NT2/D1 (cell line): ENCODE measurements around the gene SLC49A3.

Experiments used
- DNase-seq: peaks from one replicate; pipeline ENCODE4 v3.0.0-alpha.2; 2011; ENCODE audit warnings: low read depth, low spot score
- H3K27me3 ChIP-seq: 2 replicates; pipeline ENCODE4 v1.6.0; 2011; ENCODE audit warnings: mild to moderate bottlenecking; ENCODE audit not compliant: insufficient read length, insufficient read depth
- H3K36me3 ChIP-seq: 2 replicates; pipeline ENCODE4 v1.6.1; 2011; ENCODE audit warnings: mild to moderate bottlenecking, low read length, mixed read lengths; ENCODE audit not compliant: insufficient read depth, insufficient read length
- H3K4me1 ChIP-seq: 2 replicates; pipeline ENCODE4 v1.5.1; 2011; ENCODE audit not compliant: insufficient read depth, insufficient read length
- H3K4me3 ChIP-seq: 2 replicates; pipeline ENCODE4 v1.5.1; 2011; ENCODE audit warnings: low read depth; ENCODE audit not compliant: insufficient read length
- H3K9ac ChIP-seq: 2 replicates; pipeline ENCODE4 v1.6.0; 2011; ENCODE audit warnings: low read depth; ENCODE audit not compliant: insufficient read length
- H3K9me3 ChIP-seq: 2 replicates; pipeline ENCODE4 v1.5.1; 2011; ENCODE audit warnings: mild to moderate bottlenecking, low read length; ENCODE audit not compliant: insufficient read depth
- SUZ12 ChIP-seq: IDR thresholded peaks from 2 replicates; pipeline ENCODE4 v1.6.1; 2011; ENCODE audit not compliant: insufficient read length, insufficient read depth; ENCODE audit errors: extremely low read depth
- YY1 ChIP-seq: IDR thresholded peaks from 2 replicates; pipeline ENCODE4 v1.6.1; 2011; ENCODE audit not compliant: insufficient read length, insufficient read depth
- ZNF274 ChIP-seq: IDR thresholded peaks from 2 replicates; pipeline ENCODE4 v1.6.1; 2011; ENCODE audit warnings: mild to moderate bottlenecking, low read depth, low read length

Gene SLC49A3

DNA sequence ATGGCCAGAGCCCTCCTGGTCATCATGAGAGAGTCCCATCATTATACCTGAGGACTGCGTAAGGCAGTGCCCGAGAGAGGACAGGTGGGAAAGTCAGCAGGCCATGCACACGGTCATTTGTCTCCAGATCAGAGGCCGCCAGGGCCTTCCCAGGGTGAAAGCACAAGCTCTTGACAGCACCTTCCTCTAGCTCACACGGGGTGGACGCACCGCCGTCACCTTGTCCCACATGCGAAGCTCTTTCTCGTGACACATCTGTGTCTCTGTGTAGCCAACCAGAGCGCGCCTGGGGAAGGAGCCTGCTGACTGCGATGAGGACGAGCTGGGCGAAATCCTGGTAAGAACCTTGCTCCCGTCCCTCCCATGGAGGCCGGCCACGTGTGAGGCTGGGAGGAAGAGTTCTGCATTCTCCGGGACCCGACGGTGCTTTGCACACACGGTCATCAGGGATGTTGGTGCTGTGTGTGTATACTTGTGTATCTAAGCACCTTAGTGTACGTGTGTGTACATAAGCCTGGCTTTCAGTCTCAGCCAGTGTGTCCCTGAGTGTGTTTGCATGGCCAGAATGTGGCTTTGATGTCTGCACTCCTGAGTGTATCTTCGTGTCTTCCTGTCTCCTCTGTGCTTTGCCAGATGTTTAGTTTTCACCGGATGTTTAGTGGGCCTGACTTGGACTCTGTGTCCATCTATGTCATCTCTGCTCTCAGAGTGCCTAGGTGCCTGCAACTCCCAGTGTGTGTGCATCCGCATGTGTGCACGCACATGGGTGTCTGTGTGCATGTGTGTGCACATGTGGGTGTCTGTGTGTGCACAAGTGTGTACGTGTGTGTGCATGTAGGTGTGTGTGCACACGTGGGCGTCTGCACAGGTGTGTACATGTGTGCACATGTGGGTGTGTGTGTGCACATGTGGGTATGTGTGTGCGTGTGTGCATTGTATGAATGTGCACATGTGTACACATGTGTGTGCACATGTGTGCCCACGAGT lies 30.0 kb downstream of the SLC49A3 start:
- peaks cover 33% of the 10 kb centered on the region for H3K36me3 ChIP-seq
- H3K27me3 ChIP-seq, result no peaks in the 10 kb centered on the region
- no peak for TF ChIP-seq ZNF274
- TF ChIP-seq SUZ12, result no peak
- no peak for TF ChIP-seq YY1
- no peak overlapping the region for H3K4me3 ChIP-seq
- no peaks in the 10 kb centered on the region for H3K9me3 ChIP-seq
- no peak for DNase-seq
- H3K9ac ChIP-seq, result no peak overlapping the region
- H3K4me1 ChIP-seq, result peaks cover 20% of the 10 kb centered on the region

DNA sequence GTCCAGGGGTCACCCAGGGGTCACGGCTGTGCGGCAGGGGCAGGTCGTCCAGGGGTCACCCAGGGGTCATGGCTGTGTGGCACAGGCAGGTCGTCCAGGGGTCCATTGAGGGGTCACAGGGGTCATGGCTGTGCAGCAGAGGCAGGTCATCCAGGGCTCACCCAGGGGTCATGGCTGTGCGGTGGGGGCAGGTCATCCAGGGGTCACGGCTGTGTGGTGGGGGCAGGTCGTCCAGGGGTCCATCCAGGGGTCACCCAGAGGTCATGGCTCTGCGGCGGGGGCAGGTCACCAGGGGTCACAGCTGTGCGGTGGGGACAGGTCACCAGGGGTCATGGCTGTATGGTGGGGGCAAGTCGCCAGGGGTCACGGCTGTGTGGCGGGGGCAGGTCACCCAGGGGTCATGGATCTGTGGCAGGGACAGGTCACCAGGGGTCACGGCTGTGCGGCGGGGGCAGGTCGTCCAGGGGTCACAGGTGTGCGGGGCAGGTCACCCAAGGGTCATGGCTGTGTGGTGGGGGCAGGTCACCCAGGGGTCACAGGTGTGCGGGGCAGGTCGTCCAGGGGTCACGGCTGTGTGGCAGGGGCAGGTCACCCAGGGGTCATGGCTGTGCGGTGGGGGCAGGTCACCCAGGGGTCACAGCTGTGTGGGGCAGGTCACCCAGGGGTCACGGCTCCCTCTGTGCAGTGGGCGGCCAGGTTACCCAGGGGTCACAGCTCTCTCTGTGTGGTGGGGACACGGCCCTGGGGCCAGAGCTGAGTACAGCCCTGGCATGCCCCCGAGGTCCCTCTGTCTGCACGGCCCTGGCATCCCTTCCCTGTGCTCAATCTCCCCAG lies 30.9 kb downstream of the SLC49A3 start:
- H3K4me3 ChIP-seq, result no peak overlapping the region
- peaks cover 33% of the 10 kb centered on the region for H3K36me3 ChIP-seq
- peaks cover 24% of the 10 kb centered on the region for H3K4me1 ChIP-seq
- no peak for DNase-seq
- H3K9me3 ChIP-seq, result no peaks in the 10 kb centered on the region
- TF ChIP-seq SUZ12, result no peak
- no peak for TF ChIP-seq YY1
- no peak for TF ChIP-seq ZNF274
- no peak overlapping the region for H3K9ac ChIP-seq
- H3K27me3 ChIP-seq, result no peaks in the 10 kb centered on the region

DNA sequence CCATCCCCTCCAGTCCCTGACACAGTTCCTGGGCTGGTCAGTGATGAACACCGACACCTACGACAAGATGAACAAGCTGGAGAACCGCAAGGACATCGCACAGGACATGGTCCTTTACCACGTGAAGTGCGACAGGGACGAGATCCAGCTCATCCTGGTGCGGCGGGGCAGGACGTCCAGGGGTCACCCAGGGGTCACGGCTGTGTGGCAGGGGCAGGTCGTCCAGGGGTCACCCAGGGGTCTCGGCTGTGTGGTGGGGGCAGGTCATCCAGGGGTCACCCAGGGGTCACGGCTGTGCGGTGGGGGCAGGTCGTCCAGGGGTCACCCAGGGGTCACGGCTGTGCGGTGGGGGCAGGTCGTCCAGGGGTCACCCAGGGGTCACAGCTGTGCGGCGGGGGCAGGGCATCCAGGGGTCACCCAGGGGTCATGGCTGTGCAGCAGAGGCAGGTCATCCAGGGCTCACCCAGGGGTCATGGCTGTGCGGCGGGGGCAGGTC lies 31.6 kb downstream of the SLC49A3 start:
- Histone ChIP-seq H3K9me3 (no peaks in the 10 kb centered on the region), H3K4me1 (peaks cover 21% of the 10 kb centered on the region)
- TF ChIP-seq YY1 (no peak), ZNF274 (no peak), SUZ12 (no peak)

DNA sequence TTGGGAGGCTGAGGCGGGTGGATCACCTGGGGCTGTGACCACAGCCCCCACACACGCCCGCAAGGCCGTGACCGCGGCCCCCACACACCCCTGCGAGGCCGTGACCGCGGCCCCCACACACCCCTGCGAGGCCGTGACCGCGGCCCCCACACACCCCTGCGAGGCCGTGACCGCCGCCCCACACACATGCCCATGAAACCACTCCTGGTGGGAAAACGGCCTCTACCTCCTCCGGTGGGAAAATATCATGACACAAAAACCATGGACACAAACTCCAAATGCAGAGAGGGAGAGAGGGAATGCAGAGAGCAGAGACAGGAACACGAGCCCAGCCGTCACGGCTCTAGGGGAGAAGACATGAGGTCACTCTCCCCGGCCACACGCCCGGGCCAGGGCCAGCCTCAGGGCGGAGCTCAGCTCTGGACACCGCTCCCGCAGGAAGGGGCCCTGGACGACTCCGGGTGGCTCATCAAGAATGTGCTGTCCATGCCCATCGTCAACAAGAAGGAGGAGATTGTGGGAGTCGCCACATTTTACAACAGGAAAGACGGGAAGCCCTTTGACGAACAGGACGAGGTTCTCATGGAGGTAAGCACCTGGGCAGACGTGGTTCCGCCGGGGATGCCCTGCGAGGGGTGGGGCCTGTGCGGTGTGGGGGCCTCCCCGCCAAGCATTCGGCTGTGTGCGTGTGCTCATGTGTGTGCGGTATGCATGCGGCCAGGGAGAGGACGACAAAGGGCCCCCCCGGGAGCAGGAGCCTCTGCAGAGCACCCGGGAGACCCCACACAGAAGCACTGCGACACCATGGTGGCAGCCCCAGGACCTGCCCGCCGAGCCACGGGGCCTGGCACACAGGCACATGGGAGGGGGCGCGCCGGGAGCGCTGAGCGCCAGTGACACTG lies 32.3 kb downstream of the SLC49A3 start:
- no peak for TF ChIP-seq ZNF274
- no peak for TF ChIP-seq SUZ12
- no peak for TF ChIP-seq YY1
- H3K9ac ChIP-seq, result no peak overlapping the region
- DNase-seq, result no peak
- no peak overlapping the region for H3K4me3 ChIP-seq
- peaks cover 24% of the 10 kb centered on the region for H3K36me3 ChIP-seq
- no peaks in the 10 kb centered on the region for H3K9me3 ChIP-seq
- no peaks in the 10 kb centered on the region for H3K27me3 ChIP-seq
- H3K4me1 ChIP-seq, result peaks cover 21% of the 10 kb centered on the region

More for the DNA sequence above, 31.6 kb downstream of the SLC49A3 start:
- Histone ChIP-seq H3K27me3 (no peaks in the 10 kb centered on the region), H3K4me3 (no peak overlapping the region), H3K36me3 (peaks cover 31% of the 10 kb centered on the region), H3K9ac (no peak overlapping the region)
- DNase-seq, result no peak

DNA sequence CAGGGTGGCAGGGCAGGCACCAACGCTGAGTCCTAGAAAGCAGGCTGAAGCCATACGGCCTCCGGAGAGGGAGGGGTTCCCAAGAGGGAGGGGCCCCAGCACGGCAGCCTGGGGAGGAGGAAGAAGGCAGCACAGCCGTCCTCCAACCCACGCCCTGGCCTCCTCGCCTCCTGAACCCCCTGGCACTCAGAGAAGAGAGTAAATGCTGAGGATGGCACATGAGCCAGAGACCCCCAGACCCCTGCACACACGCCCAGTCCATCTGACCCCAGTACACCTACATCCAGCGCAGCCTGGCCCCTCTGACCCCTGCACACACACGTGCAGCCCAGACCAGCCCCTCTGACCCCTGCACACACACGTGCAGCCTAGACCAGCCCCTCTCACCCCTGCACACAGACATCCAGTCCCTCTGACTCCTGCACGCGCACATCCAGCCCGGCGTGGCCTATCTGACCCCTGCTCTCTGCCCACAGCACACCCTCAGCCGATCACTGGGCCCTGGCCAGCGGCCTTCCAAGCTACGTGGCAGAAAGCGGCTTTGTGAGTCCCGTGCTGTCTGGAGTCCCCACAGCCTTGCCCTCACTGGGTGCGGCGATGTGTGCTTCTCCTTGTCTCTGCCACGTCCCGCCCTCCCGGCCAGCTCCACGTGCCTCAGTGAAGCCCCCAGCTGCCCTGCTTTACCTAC lies 33.3 kb downstream of the SLC49A3 start:
- Histone ChIP-seq H3K27me3 (no peaks in the 10 kb centered on the region), H3K9me3 (no peaks in the 10 kb centered on the region), H3K4me1 (peaks cover 23% of the 10 kb centered on the region), H3K4me3 (no peak overlapping the region), H3K36me3 (peaks cover 22% of the 10 kb centered on the region), H3K9ac (no peak overlapping the region)
- DNase-seq, result no peak
- TF ChIP-seq YY1 (no peak), ZNF274 (no peak), SUZ12 (no peak)

DNA sequence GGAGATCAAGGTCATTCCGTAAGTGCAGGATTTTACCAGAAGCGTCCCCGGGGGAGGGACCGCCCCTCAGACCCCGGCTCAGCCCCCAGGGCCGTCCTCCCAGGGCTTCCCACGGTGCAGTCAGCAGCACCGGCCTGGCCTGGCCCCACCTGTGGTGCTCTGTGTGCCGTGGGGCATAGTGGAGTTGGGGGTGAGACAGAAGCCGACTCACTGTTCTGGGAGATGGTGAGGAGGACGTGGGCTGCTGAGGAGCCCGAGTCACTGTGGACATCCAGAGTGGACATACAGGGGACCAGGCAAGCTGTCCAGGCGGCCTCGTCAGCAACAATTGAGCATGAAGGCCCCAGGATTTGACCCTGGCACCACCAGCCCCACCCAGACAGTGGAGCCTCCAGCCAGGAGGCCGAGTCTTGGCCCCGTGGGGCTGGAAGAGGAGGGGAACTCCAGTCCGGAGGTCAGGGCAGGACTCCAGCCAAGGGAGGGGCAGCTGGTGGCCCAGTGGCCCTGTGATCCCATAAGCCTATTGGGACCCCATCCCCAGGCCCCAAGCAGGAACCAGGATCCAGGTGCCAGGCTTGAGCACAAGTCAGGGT lies 34.0 kb downstream of the SLC49A3 start:
- Histone ChIP-seq H3K36me3 (peaks cover 17% of the 10 kb centered on the region), H3K9ac (peak overlapping the region; percentile 42), H3K4me1 (peaks cover 23% of the 10 kb centered on the region), H3K4me3 (no peak overlapping the region), H3K9me3 (no peaks in the 10 kb centered on the region), H3K27me3 (no peaks in the 10 kb centered on the region)
- no peak for DNase-seq
- TF ChIP-seq ZNF274 (no peak), YY1 (no peak), SUZ12 (no peak)
